SH-SY5Y (cell line): ENCODE measurements around the gene EDRF1.

Experiments used
- GATA2 ChIP-seq: IDR thresholded peaks from 2 replicates; pipeline ENCODE4 v1.6.1; 2011; ENCODE audit warnings: mild to moderate bottlenecking, low read depth, low read length
- GATA3 ChIP-seq: IDR thresholded peaks from 2 replicates; pipeline ENCODE4 v1.6.1; 2011; ENCODE audit warnings: low read depth, mild to moderate bottlenecking, low read length, moderate library complexity

DNA sequence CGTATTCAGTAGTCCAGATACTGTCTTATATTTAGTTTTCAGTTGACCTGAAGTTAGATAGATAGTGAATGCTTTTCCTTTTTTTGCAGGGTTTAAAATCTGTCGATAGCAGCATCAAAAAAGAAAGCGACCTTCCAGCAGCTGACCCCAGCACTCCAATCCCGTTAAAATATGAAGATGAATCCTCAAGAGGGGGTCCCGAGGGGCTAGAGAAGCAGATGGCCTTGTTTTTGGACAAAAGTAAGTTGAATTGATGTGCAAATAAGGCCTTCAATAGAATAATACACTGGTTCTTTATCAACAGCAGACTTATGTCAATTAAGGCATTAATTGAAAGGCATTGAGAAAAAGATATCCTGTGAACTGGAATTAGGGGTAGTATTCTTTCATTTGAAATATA is 18.7 kb downstream of the EDRF1 start:
- TF ChIP-seq GATA3 (no peak), GATA2 (no peak)
